Transverse colon (tissue), 4 donors: ENCODE data around the gene DOCK1.

ENCODE experiments used
- POLR2A ChIP-seq: fragments of 450-650 bp; IDR thresholded peaks from one replicate; pipeline ENCODE4 v1.6.1; 2016; ENCODE audit warnings: antibody characterized with exemption, mild to moderate bottlenecking, moderate library complexity
- POLR2AphosphoS5 ChIP-seq, 3 donors: sonication (generic); formaldehyde crosslinking; IDR thresholded peaks; one replicate each; pipeline ENCODE4 v1.6.1; 2016; ENCODE audit warnings: antibody characterized with exemption in 3 of 3
- TF ChIP-seq, protein P1 (sequence below), 5 experiments: fragments of 200-600 bp in 3 of 5; fragments of 450-650 bp in 2 of 5; sonication (generic) in 3 of 5; IDR thresholded peaks; 1 replicate in 2 of 5; 2 replicates in 3 of 5; pipeline ENCODE4 v1.5.1; 2016 to 2017; ENCODE audit warnings: antibody characterized with exemption in 5 of 5, inconsistent platforms in 3 of 5, mild to moderate bottlenecking in 2 of 5, moderate library complexity in 1 of 5

GRCh38 chr10:127250031-127250430 lies 344.8 kb downstream of the DOCK1 start:
- no peak for TF ChIP-seq POLR2A
- TF ChIP-seq, protein P1, sequence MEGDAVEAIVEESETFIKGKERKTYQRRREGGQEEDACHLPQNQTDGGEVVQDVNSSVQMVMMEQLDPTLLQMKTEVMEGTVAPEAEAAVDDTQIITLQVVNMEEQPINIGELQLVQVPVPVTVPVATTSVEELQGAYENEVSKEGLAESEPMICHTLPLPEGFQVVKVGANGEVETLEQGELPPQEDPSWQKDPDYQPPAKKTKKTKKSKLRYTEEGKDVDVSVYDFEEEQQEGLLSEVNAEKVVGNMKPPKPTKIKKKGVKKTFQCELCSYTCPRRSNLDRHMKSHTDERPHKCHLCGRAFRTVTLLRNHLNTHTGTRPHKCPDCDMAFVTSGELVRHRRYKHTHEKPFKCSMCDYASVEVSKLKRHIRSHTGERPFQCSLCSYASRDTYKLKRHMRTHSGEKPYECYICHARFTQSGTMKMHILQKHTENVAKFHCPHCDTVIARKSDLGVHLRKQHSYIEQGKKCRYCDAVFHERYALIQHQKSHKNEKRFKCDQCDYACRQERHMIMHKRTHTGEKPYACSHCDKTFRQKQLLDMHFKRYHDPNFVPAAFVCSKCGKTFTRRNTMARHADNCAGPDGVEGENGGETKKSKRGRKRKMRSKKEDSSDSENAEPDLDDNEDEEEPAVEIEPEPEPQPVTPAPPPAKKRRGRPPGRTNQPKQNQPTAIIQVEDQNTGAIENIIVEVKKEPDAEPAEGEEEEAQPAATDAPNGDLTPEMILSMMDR (IDR thresholded peaks at IDR 0.05): no peak
- TF ChIP-seq POLR2AphosphoS5 (IDR thresholded peaks at IDR 0.05): no peak
